B cell (primary cell): ENCODE results near the gene NUP210.

Experiments used
- CTCF ChIP-seq: fragments of 200-600 bp; IDR thresholded peaks from one replicate; pipeline ENCODE4 v1.8.0; 2022; ENCODE audit warnings: antibody characterized with exemption, mild to moderate bottlenecking
- EZH2 ChIP-seq: IDR thresholded peaks from 2 replicates; pipeline ENCODE4 v1.6.1; 2012; ENCODE audit warnings: borderline replicate concordance, low read depth, mild to moderate bottlenecking, moderate library complexity, low read length; ENCODE audit not compliant: insufficient read depth, poor library complexity, severe bottlenecking

GRCh38 chr3:13278783-13279531 lies 141.2 kb downstream of the NUP210 start:
- no peak for TF ChIP-seq CTCF
- TF ChIP-seq EZH2 = no peak
